Left colon (tissue), 2 donors: Measurements from ENCODE around the gene NET1. TPM values are rescaled to one million over a fixed set of nuclear protein-coding genes. Genes with fewer than 3 reads are reported as not detected.

Source experiments
- ATAC-seq: fragments of 200-7000 bp; cut with Tn5 transposase; one replicate; pipeline ENCODE4 v1.9.1; 2020; ENCODE audit warnings: mild to moderate bottlenecking, moderate library complexity
- DNase-seq, 2 donors: peaks; one replicate each; pipeline ENCODE4 v3.0.0-alpha.2; 2020
- intact Hi-C, 2 donors: fragments of 100-400 bp; cut with DNase I in 1 of 2; cut with micrococcal nuclease in 1 of 2; formaldehyde crosslinking; loops; one replicate each; pipeline versions ENCODE4 v1.11.2 to v1.14.0; 2022; cut with DNase I, micrococcal nuclease
- total RNA-seq, 2 donors: library from RNA; stranded (reverse); fragmentation: NEBNext Ultra II Directional; extraction: Animal tissue kit (Norgen Biotek cat#: 25700); gene quantifications; one replicate each; pipeline ENCODE4 v1.2.1, GENCODE V29; 2021
- donor health status: DM: no; HTN: no; CAD: no.
- donor health status: DM: yes; HTN: yes; CAD: no.

NET1 gene
- total RNA-seq, 2 donors from 2014 or later: 307 to 355 TPM

GRCh38 chr10:5504146-5505072, 92.1 kb downstream of the NET1 start:
- peak in 1 of 2 donors; percentile 30 for DNase-seq
- intact Hi-C loops: no loop called here
- peak; percentile 54 for ATAC-seq

GRCh38 chr10:5506246-5506645, 93.9 kb downstream of the NET1 start:
- intact Hi-C loops: no loop called here
- no peak for ATAC-seq
- DNase-seq: no peak

- intact Hi-C loops: no loop called here
- DNase-seq (peak in 1 of 2 donors; percentile 19), ATAC-seq (no peak)
These were observed 94.6 kb downstream of the NET1 start for GRCh38 chr10:5506751-5507648.

- ATAC-seq (no peak), DNase-seq (no peak)
- intact Hi-C loops: no loop called here
These were observed 95.3 kb downstream of the NET1 start for GRCh38 chr10:5507649-5508131.

- ATAC-seq (no peak), DNase-seq (peak in 1 of 2 donors; percentile 19)
- intact Hi-C loops: no loop called here
These were observed 95.8 kb downstream of the NET1 start for GRCh38 chr10:5508161-5508604.

Other genes with a start within 250 kb of the NET1 start
- gene AKR1C8, start 227.4 kb upstream of the NET1 start, total RNA-seq: not detected
- not detected for gene AKR1C4, start 215.7 kb upstream of the NET1 start, total RNA-seq
- 1 to 10 TPM; 4.5 to 6.1 TPM for gene UCN3, start 47.6 kb upstream of the NET1 start, total RNA-seq
- 10 to 100 TPM; 38.6 to 53.9 TPM for gene TUBAL3, start 7.7 kb upstream of the NET1 start, total RNA-seq
- not detected for gene CALML5, start 87.0 kb downstream of the NET1 start, total RNA-seq
- gene CALML3, start 112.4 kb downstream of the NET1 start, total RNA-seq: under 1 TPM; 0.08 to 0.09 TPM